IMR-90 (cell line): ENCODE measurements around the gene DMAC2L. TPM values are rescaled to one million over a fixed set of nuclear protein-coding genes. Genes with fewer than 3 reads are reported as not detected.

Source experiments
- ATAC-seq: fragments of 200-7000 bp; cut with Tn5 transposase; 2 replicates; pipeline ENCODE4 v1.9.1; 2020; ENCODE audit warnings: low read depth, mild to moderate bottlenecking, moderate library complexity
- BruUV-seq: library from RNA; stranded (reverse); fragments of 400-500 nt; replicated peaks from 2 replicates; lab custom pipeline; 2021; lab: Mats Ljungman, UMichigan
- CTCF ChIA-PET: fragments of 300-600 bp; formaldehyde crosslinking; extraction: SDS; loops from one replicate; lab custom pipeline; 2021; ENCODE audit warnings: antibody characterized with exemption; lab: Yijun Ruan, JAX
- POLR2A ChIA-PET: fragments of 300-600 bp; sonication (Branson Sonifier 250); formaldehyde crosslinking; loops from one replicate; lab custom pipeline; 2022; ENCODE audit warnings: antibody characterized with exemption; ENCODE audit not compliant: unreplicated experiment; lab: Charles Lee
- DNase-seq: peaks from one replicate; pipeline ENCODE4 v3.0.0; 2013
- H2AFZ ChIP-seq: replicated peaks from 2 replicates; pipeline ENCODE3; 2013; ENCODE audit warnings: low read length, mild to moderate bottlenecking; ENCODE audit not compliant: poor library complexity
- H2AK5ac ChIP-seq: 2 replicates; pipeline ENCODE4 v1.6.1; 2013; ENCODE audit warnings: low read depth, low read length, inconsistent platforms
- H2AK9ac ChIP-seq: replicated peaks from 2 replicates; pipeline ENCODE3; 2013; ENCODE audit warnings: mild to moderate bottlenecking, low read depth, low read length, moderate library complexity; ENCODE audit not compliant: poor library complexity
- H2BK120ac ChIP-seq: 2 replicates; pipeline ENCODE4 v1.6.1; 2013; ENCODE audit warnings: low read depth, low read length, inconsistent platforms
- H2BK15ac ChIP-seq: 3 replicates; pipeline ENCODE4 v1.6.1; 2013; ENCODE audit warnings: low read depth, low read length, inconsistent platforms
- H2BK20ac ChIP-seq: 2 replicates; pipeline ENCODE4 v1.6.1; 2013; ENCODE audit warnings: low read depth, mild to moderate bottlenecking, inconsistent platforms, low read length, moderate library complexity
- H2BK5ac ChIP-seq: 2 replicates; pipeline ENCODE4 v1.6.1; 2013; ENCODE audit warnings: mild to moderate bottlenecking, low read depth, low read length, inconsistent platforms; ENCODE audit not compliant: poor library complexity, severe bottlenecking
- H3K14ac ChIP-seq: replicated peaks from 2 replicates; pipeline ENCODE4 v1.6.1; 2013; ENCODE audit warnings: low read depth, low read length, inconsistent platforms
- H3K18ac ChIP-seq: 2 replicates; pipeline ENCODE4 v1.6.1; 2013; ENCODE audit warnings: low read depth, low read length, control low read depth
- H3K23ac ChIP-seq: 2 replicates; pipeline ENCODE4 v1.6.1; 2013; ENCODE audit warnings: low read depth, low read length, inconsistent platforms
- H3K27ac ChIP-seq: 2 replicates; pipeline ENCODE4 v1.5.1; 2013; ENCODE audit warnings: mild to moderate bottlenecking, control low read depth, low read length; ENCODE audit not compliant: insufficient read depth
- H3K27me3 ChIP-seq: 2 replicates; pipeline ENCODE4 v1.6.1; 2013; ENCODE audit warnings: low read length; ENCODE audit not compliant: control insufficient read depth, insufficient read depth
- H3K36me3 ChIP-seq: 2 replicates; pipeline ENCODE4 v1.6.1; 2013; ENCODE audit warnings: low read length, mixed read lengths; ENCODE audit not compliant: control insufficient read depth, insufficient read depth
- H3K4ac ChIP-seq: 2 replicates; pipeline ENCODE4 v1.6.1; 2013; ENCODE audit warnings: low read depth, low read length, inconsistent platforms
- H3K4me1 ChIP-seq: 2 replicates; pipeline ENCODE4 v1.6.1; 2013; ENCODE audit warnings: low read length, mixed read lengths; ENCODE audit not compliant: control insufficient read depth, insufficient read depth
- H3K4me2 ChIP-seq: 2 replicates; pipeline ENCODE4 v1.6.1; 2013; ENCODE audit warnings: low read depth, mild to moderate bottlenecking, control low read depth, low read length, moderate library complexity
- H3K4me3 ChIP-seq: 2 replicates; pipeline ENCODE4 v1.5.1; 2013; ENCODE audit warnings: low read depth, mild to moderate bottlenecking, control low read depth, low read length, moderate library complexity; ENCODE audit not compliant: insufficient read depth
- H3K56ac ChIP-seq: 2 replicates; pipeline ENCODE4 v1.6.1; 2013; ENCODE audit warnings: low read length, inconsistent platforms; ENCODE audit not compliant: insufficient read depth; ENCODE audit errors: extremely low read depth
- H3K79me1 ChIP-seq, 2 experiments: 2 replicates each; pipeline ENCODE4 v1.6.1; 2013; ENCODE audit warnings: low read length in 2 of 2, inconsistent platforms in 1 of 2, low read depth in 1 of 2
- H3K9ac ChIP-seq: 2 replicates; pipeline ENCODE4 v1.6.1; 2013; ENCODE audit warnings: low read depth, low read length, control low read depth
- H3K9me1 ChIP-seq: 2 replicates; pipeline ENCODE4 v1.6.1; 2013; ENCODE audit warnings: low read length, inconsistent platforms; ENCODE audit not compliant: insufficient read depth
- H3K9me3 ChIP-seq: 2 replicates; pipeline ENCODE4 v1.6.1; 2013; ENCODE audit warnings: low read length; ENCODE audit not compliant: control insufficient read depth, insufficient read depth
- H4K20me1 ChIP-seq: 2 replicates; pipeline ENCODE4 v1.6.1; 2013; ENCODE audit warnings: low read length, inconsistent platforms; ENCODE audit not compliant: insufficient read depth
- H4K5ac ChIP-seq: 2 replicates; pipeline ENCODE4 v1.6.1; 2013; ENCODE audit warnings: mild to moderate bottlenecking, low read depth, low read length, control low read depth
- H4K8ac ChIP-seq, 2 experiments: 2 replicates each; pipeline ENCODE4 v1.6.1; 2013; ENCODE audit warnings: low read depth in 2 of 2, low read length in 2 of 2, control low read depth in 1 of 2, inconsistent platforms in 1 of 2
- H4K91ac ChIP-seq: 2 replicates; pipeline ENCODE4 v1.6.1; 2013; ENCODE audit warnings: low read depth, low read length, inconsistent platforms; ENCODE audit not compliant: insufficient read depth
- BHLHE40 ChIP-seq: fragments of 150-350 bp; IDR thresholded peaks from 2 replicates; pipeline ENCODE4 v1.6.1; 2016; ENCODE audit warnings: mild to moderate bottlenecking, low read depth, low read length
- CHD1 ChIP-seq: IDR thresholded peaks from 2 replicates; pipeline ENCODE4 v1.6.1; 2012; ENCODE audit warnings: low read depth, low read length, improper control_type of control experiment
- FOS ChIP-seq: fragments of 150-350 bp; IDR thresholded peaks from 2 replicates; pipeline ENCODE4 v1.6.1; 2016; ENCODE audit warnings: low read depth, low read length
- MAFK ChIP-seq: IDR thresholded peaks from 2 replicates; pipeline ENCODE4 v1.6.1; 2012; ENCODE audit warnings: low read depth, low read length, improper control_type of control experiment
- MAZ ChIP-seq: IDR thresholded peaks from 2 replicates; pipeline ENCODE4 v1.6.1; 2012; ENCODE audit warnings: low read depth, mild to moderate bottlenecking, low read length, improper control_type of control experiment, moderate library complexity, borderline replicate concordance
- MXI1 ChIP-seq: IDR thresholded peaks from 2 replicates; pipeline ENCODE4 v1.6.1; 2012; ENCODE audit warnings: low read depth, mild to moderate bottlenecking, low read length, moderate library complexity, borderline replicate concordance
- NFE2L2 ChIP-seq: fragments of 150-350 bp; IDR thresholded peaks from 2 replicates; pipeline ENCODE4 v1.6.1; 2016; ENCODE audit warnings: low read depth, mild to moderate bottlenecking, low read length
- POLR2A ChIP-seq: IDR thresholded peaks from 2 replicates; pipeline ENCODE4 v1.6.1; 2012; ENCODE audit warnings: mild to moderate bottlenecking, low read depth, low read length
- RAD21 ChIP-seq: IDR thresholded peaks from 2 replicates; pipeline ENCODE4 v1.6.1; 2012; ENCODE audit warnings: low read length, improper control_type of control experiment
- RCOR1 ChIP-seq: IDR thresholded peaks from 2 replicates; pipeline ENCODE4 v1.6.1; 2012; ENCODE audit warnings: mild to moderate bottlenecking, low read length, improper control_type of control experiment; ENCODE audit not compliant: insufficient replicate concordance
- RFX5 ChIP-seq: IDR thresholded peaks from 2 replicates; pipeline ENCODE4 v1.8.0; 2012; ENCODE audit warnings: low read depth, mild to moderate bottlenecking, low read length, moderate library complexity
- WGBS, 2 experiments: methylation state at CpG; one replicate each; pipeline versions ENCODE4 v1.1.5 to v1.1.7; 2013; ENCODE audit warnings: missing lambda C conversion rate in 2 of 2; ENCODE audit not compliant: insufficient read length in 1 of 2; ENCODE audit errors: extremely low coverage in 2 of 2; 5-methylcytosine and 5-hydroxymethylcytosine counted together
- dilution Hi-C: fragments of 300-500 bp; cut with HindIII; formaldehyde crosslinking; loops from one replicate; pipeline ENCODE4 v1.14.3; 2018; ENCODE audit warnings: low sequenced_read_pairs; ENCODE audit not compliant: unreplicated experiment
- in situ Hi-C: fragments of 300-500 bp; cut with MboI; formaldehyde crosslinking; loops from 3 replicates; pipeline ENCODE4 v1.14.3; 2019; ENCODE audit warnings: low sequenced_read_pairs, inconsistent platforms, mixed read lengths
- intact Hi-C: fragments of 100-400 bp; cut with micrococcal nuclease; formaldehyde crosslinking; loops from 2 replicates; pipeline ENCODE4 v1.10.0; 2022
- polyA plus RNA-seq, 3 experiments: library from polyadenylated mRNA; depleted of rRNA; stranded (reverse); fragments of >200 nt; gene quantifications; 2 replicates each; pipeline ENCODE4 v1.2.3, GENCODE V29; 2012; ENCODE audit warnings: low replicate concordance in 1 of 3
- total RNA-seq: library from RNA; depleted of rRNA; stranded (reverse); fragments of >200 nt; gene quantifications from 2 replicates; pipeline ENCODE4 v1.2.3, GENCODE V29; 2012
- TF ChIP-seq, protein P1 (sequence below): fragments of 150-350 bp; IDR thresholded peaks from 2 replicates; pipeline ENCODE4 v1.6.1; 2016; ENCODE audit warnings: low read depth, mild to moderate bottlenecking, low read length, moderate library complexity, borderline replicate concordance
- TF ChIP-seq, protein P2 (sequence below): fragments of 150-350 bp; IDR thresholded peaks from 2 replicates; pipeline ENCODE4 v1.6.1; 2017; ENCODE audit warnings: mild to moderate bottlenecking, antibody characterized with exemption, low read length, low read depth
- TF ChIP-seq, protein P3 (sequence below): conservative IDR thresholded peaks from 2 replicates; pipeline ENCODE4 v1.5.1; 2012; ENCODE audit warnings: mild to moderate bottlenecking, low read depth, low read length, improper control_type of control experiment

Gene DMAC2L
- total and polyA plus RNA-seq, 2 of the 4 experiments (the other 2 are of a cell fraction): 5.0 to 6.1 TPM

DNA sequence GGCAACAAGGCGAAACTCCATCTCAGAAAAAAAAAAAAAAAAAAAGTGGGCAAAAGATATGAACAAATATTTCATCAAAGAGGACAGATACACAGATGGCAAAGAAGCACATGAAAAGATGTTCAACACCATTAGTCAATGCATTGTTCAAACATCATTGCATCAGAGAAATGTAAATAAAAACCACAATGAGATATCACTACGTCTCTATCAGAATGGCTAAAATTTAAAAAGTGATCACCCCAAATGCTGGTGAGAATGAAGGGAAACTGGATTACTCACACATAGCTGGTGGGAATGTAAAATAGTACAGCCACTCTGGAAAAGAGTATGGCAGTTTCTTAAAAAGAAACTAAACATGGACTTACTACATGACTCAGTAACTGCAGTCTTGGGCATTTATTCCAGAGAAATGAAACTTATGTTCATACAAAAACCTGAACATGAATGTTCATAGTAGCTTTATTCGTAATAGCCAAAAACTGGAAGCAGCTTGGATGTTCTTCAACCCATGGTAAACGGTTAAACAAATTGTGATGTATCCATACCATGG lies 3.7 kb upstream of the DMAC2L start:
- no peak overlapping the region for H3K14ac ChIP-seq
- in situ Hi-C loops (no loop called here), intact Hi-C loops (no loop called here), dilution Hi-C loops (no loop called here)
- no peaks in the 10 kb centered on the region for H3K27me3 ChIP-seq
- H4K8ac ChIP-seq: no peak overlapping the region
- no peak overlapping the region for H2AFZ ChIP-seq
- H3K4me3 ChIP-seq: no peak overlapping the region
- ATAC-seq (no peak), DNase-seq (peak; percentile 34)
- H4K5ac ChIP-seq: no peak overlapping the region
- ChIA-PET CTCF (no interaction called here), POLR2A (interaction anchor here (0.7 kb wide), 1 partner anchor 196 kb away, joined by 15 read pairs; no protein-coding TSS in a partner anchor)
- H2BK120ac ChIP-seq: no peak overlapping the region
- no peak overlapping the region for H3K56ac ChIP-seq
- no TSS peak for BruUV-seq
- H3K18ac ChIP-seq: no peak overlapping the region
- no peak overlapping the region for H3K27ac ChIP-seq
- H3K79me1 ChIP-seq: peaks cover 12 to 27% of the 10 kb centered on the region in 2 experiments
- H3K4me2 ChIP-seq: no peak overlapping the region
- no peak overlapping the region for H2AK9ac ChIP-seq
- no peak overlapping the region for H3K23ac ChIP-seq
- TF ChIP-seq NFE2L2: no peak
- TF ChIP-seq, protein P1, sequence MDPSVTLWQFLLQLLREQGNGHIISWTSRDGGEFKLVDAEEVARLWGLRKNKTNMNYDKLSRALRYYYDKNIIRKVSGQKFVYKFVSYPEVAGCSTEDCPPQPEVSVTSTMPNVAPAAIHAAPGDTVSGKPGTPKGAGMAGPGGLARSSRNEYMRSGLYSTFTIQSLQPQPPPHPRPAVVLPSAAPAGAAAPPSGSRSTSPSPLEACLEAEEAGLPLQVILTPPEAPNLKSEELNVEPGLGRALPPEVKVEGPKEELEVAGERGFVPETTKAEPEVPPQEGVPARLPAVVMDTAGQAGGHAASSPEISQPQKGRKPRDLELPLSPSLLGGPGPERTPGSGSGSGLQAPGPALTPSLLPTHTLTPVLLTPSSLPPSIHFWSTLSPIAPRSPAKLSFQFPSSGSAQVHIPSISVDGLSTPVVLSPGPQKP: no peak
- no peak for TF ChIP-seq POLR2A
- TF ChIP-seq MAZ: no peak
- TF ChIP-seq CHD1: no peak
- TF ChIP-seq, protein P2, sequence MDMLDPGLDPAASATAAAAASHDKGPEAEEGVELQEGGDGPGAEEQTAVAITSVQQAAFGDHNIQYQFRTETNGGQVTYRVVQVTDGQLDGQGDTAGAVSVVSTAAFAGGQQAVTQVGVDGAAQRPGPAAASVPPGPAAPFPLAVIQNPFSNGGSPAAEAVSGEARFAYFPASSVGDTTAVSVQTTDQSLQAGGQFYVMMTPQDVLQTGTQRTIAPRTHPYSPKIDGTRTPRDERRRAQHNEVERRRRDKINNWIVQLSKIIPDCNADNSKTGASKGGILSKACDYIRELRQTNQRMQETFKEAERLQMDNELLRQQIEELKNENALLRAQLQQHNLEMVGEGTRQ: no peak
- TF ChIP-seq MAFK: no peak
- TF ChIP-seq BHLHE40: no peak
- no peak for TF ChIP-seq RAD21
- TF ChIP-seq, protein P3, sequence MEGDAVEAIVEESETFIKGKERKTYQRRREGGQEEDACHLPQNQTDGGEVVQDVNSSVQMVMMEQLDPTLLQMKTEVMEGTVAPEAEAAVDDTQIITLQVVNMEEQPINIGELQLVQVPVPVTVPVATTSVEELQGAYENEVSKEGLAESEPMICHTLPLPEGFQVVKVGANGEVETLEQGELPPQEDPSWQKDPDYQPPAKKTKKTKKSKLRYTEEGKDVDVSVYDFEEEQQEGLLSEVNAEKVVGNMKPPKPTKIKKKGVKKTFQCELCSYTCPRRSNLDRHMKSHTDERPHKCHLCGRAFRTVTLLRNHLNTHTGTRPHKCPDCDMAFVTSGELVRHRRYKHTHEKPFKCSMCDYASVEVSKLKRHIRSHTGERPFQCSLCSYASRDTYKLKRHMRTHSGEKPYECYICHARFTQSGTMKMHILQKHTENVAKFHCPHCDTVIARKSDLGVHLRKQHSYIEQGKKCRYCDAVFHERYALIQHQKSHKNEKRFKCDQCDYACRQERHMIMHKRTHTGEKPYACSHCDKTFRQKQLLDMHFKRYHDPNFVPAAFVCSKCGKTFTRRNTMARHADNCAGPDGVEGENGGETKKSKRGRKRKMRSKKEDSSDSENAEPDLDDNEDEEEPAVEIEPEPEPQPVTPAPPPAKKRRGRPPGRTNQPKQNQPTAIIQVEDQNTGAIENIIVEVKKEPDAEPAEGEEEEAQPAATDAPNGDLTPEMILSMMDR: no peak
- no peak for TF ChIP-seq RFX5
- TF ChIP-seq FOS: no peak
- TF ChIP-seq RCOR1: no peak
- TF ChIP-seq MXI1: no peak
- H3K9ac ChIP-seq: no peak overlapping the region
- H2BK5ac ChIP-seq: no peak overlapping the region
- H3K36me3 ChIP-seq: no peaks in the 10 kb centered on the region
- H4K20me1 ChIP-seq: no peaks in the 10 kb centered on the region
- H3K9me3 ChIP-seq: no peaks in the 10 kb centered on the region
- H2AK5ac ChIP-seq: no peak overlapping the region
- H4K91ac ChIP-seq: no peak overlapping the region
- WGBS, 2 experiments: 100% methylated on average over 1 of the region's 4 CpGs; no CpG with 5 or more reads in 1 of the 2 experiments
- H2BK15ac ChIP-seq: no peak overlapping the region
- H2BK20ac ChIP-seq: no peak overlapping the region
- peaks cover 5% of the 10 kb centered on the region for H3K9me1 ChIP-seq
- H3K4ac ChIP-seq: no peak overlapping the region
- H3K4me1 ChIP-seq: peaks cover 4% of the 10 kb centered on the region
